ENCODE measurements around the gene FBLN1.
"Not testable (repeated sequence)": the region's sequence is repeated elsewhere in the genome, so short reads cannot be mapped to it uniquely, and the experiment has no call there.

The FBLN1 gene

GRCh38 chr22:45585946-45586540 lies 83.4 kb downstream of the FBLN1 start:
- no peak for DNase-seq

GRCh38 chr22:45586651-45587405 lies 84.1 kb downstream of the FBLN1 start:
- no peak for DNase-seq

DNA sequence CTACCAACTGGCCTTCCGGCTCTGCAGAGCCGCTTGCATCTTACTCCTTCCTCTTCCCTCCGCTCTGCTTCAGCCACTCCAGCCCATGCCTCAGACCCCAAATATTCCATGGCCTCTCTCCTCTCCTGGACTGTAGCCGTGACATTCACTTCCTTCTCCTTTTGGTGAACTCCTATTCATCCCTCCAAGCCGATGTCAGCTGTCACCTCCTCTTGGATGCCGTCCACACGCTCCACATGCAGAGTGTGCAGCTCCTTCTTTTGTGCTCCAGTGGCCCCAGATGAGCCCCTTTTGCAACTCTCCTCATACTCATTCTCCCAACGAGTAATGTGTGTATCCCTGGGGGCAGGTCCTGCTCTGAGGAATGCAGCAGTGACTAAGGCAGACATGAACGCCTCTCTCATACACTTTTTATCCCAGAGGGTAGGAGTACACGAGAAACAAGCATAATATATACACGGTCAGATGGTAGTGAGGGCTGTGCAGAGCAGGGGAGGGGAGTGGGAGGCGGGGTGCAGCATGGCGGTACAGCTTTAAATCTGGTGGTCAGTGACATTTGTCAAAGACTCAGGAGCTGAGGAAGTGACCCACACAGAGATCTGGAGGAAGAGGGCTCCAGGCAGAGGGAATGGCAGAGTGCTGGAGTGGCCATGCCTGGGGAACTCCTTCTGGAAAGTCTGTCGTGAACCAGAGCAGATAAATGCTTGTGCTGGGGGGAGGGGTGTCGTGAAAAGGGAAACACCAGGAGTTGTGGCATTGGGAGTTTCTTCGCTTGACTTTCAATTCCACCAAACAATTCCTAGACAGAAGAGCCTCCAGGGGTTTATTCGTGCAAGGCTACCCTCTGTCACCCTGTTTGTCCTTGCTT lies 85.2 kb downstream of the FBLN1 start:
- no peak for DNase-seq

GRCh38 chr22:45589556-45589955 lies 86.9 kb downstream of the FBLN1 start:
- DNase-seq = no peak

DNA sequence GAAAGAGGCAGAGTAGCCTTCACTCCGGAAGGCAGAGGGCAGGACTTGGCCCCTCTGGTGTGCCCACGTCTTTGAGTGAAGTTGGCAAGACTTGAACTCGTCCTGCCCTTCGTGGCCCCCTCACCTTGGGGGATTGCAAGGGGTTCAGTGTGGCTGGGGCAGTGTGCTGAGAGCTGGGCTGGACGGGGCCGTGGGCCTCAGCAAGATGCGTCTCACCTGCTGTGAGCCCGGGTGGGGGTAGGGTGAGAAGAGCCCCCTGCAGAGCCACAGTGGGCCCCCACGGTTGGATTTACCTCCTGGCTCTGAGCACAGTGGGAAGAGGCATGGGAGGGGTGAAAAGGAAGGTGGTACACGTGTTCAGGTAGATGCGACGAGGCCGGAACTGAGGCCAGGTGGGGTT lies 87.6 kb downstream of the FBLN1 start:
- DNase-seq = no peak

DNA sequence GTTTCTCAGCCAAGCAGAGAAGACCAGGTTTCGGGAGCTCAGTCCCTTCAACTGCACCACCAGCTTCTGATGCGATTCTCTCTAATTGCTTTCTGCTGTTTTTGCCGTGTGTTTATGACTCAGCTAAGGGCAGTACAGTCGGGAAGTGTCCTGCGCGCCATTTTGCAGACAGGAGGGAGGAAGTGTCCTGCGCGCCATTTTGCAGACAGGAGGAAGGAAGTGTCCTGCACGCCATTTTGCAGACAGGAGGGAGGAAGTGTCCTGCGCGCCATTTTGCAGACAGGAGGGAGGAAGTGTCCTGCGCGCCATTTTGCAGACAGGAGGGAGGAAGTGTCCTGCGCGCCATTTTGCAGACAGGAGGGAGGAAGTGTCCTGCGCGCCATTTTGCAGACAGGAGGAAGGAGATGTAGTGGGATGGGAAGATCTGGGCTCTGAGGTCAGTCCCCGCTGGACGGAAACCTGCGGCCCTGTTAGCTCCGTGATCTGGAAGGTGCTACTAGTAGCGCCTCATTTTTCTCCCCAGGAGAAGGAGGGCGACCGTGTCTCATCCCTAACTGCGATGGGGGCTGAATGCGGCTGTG lies 89.0 kb downstream of the FBLN1 start:
- DNase-seq = not testable (repeated sequence)

DNA sequence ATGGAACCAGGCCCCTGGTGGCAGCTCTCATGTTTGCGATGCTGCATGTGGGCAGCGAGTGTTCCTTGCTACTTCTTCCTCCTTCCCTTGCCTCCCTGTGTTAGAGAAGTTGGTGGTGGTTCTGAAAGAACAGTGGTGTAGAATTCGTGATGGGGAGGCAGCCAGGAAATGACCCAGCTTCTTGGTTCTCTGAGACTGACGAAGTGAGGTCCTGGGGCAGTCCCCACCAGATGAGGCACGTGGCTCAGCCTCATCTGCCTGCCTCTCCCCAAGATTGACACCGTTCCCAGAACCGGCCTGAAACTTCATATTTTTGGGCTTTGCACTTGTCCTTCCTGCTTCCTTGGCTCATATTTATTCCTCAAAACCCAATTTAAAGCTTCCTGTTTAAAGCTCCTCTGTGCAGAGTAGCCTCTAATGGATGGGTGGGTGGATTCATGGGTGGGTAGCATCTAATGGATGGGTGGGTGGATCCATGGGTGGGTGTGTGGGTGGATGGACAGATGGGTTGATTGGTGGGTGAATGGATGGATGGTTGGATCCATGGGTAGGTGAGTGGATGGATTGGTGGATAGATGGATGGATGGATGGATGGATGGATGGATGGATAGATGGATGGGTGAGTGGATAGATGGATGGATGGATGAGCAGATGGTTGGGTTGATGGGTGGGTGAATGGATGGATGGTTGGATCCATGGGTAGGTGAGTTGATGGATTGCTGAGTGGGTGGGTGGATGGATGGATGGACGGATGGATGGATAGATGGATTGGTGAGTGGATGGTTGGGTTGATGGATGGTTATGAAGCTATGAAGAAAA lies 91.6 kb downstream of the FBLN1 start:
- no peak for DNase-seq

DNA sequence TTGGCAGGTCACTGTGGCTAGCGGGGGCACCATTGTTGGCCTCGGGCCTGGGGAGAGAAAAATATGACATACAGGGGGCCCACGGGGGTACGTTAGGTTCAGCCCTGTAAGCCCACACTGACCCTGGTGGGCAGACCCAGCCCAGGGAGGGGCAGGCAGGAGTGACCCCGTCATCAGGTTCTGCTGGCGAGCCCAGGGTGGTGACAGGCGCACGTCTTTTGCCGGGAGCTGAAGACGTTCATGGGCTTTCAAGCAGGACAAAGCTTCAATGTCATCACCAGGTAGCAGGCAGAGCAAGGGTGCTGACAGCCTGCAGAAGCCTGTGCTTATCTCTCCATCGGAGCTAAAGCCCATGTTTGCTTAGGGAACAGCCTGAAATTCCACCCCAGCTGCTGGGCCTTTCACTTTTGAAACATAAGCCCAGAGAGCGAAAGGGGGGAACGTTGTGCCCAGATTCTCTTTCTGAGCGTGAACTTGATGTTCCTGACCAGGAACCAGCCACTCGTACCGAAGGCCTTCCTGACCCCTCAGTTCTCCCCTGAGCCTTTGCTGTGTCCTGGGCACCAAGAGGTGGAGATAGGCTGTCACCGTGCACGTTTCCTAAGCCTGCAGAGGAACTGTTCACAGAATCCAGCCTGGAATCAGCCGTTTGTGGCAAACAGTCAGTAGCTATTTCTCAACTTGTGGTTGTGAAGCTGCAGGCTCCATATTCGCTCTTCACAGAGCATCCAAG lies 94.9 kb downstream of the FBLN1 start:
- DNase-seq = no peak

- no peak for DNase-seq
Measured at GRCh38 chr22:45598596-45599217, 96.0 kb downstream of the FBLN1 start.

DNA sequence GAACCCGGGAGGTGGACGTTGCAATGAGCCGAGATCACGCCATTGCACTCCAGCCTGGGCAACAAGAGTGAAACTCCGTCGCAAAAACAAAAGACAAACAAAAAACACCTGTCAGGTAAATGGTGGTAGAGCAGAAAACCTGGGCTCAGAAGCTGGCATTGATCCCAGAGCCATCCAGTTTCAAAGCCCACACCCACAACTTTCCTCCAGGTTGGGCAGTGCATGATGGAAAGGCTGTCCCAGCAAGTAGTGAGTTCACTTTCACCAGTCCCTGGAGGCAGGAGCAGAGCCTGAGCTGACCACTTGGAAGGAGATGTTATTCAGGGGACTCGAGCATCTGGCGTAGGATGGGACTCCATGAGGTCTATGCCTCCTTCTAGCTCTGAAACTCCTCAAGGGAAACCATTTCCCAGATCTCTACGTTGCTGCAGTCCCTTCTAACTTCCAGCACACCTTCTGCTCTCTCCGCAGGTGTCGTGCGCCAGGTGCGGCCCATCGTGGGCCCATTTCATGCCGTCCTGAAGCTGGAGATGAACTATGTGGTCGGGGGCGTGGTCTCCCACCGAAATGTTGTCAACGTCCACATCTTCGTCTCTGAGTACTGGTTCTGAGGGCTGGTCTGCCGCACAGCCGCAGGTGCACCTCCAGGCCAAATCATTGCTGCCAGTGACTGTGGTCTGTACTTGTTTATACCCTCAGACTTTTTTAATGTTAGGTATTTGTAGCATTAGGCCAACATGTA lies 97.3 kb downstream of the FBLN1 start:
- no peak for DNase-seq

DNA sequence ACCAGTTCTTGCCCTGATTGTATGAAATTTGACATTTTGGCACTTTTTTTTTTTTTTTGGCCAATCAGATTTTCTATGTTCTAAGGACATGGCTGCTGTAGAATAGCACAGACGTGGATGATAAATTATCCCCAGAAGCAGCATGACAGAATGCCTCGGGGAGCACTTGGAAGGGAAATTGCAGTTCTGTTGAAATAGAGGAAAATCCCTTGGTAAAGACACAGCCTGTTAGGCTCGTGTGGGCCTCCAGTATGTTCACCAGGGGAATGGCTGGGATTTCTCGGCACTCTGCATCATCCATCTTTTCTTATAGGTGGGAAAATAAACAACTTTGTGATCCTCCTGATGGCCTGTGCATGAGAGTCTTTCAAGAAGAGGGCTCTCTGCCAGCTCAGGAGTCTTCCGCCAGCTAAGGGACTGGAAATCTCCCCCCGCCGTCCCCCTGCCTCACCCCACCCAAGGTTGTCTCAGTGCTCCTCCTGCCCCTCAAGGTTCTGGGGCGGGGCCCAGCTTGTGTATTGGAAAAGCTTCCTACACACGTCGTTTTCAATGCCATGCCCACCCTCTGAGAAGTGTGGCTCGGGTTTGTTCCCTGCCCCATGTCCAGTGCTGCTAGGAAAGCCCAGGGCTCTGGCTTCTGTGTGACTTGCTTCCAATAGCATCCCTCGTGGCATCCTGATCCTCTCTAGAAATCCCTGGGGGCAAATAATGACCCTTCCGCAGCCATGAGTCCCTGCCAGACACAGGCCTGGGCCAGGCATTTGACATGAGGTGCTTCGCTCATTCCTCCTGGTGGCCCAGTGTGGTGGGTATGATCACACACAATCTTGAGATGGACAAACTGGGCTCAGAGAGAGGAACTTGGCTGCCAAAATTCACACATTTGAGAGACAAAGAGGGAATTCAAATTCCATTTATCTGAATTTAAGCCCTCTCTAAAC lies 98.4 kb downstream of the FBLN1 start:
- no peak for DNase-seq

DNA sequence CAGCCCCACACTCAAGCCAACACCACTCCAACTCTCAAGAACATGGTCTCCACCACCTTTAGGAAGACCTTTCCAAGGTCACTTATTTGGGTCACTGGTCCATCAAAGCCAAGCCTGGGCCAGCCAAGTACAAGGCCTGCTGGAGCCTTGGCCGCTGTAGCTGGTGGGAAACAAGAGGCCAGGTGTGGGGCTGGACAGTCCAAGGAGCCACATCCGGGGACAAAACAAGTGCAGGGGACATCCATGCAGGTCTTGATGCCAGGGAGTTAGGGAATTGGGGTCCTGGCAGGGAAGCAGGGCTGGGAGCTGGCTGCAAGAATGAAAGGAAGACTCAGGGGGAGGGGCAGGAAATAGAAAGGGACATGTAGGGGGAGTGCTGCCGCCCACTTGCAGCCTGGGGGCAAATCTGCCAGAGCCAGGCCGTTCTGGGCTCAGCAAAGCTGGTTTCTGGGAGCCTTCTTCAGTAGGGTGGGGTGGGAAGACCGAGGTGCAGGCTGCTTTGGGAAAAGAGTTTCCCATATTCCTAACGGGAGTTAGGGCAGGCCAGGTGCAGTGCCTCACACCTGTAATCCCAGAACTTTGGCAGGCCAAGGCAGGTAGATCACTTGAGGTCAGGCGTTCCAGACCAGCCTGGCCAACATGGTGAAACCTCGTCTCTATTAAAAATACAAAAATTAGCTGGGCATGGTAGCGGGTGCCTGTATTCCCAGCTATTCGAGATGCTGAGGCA lies 99.5 kb downstream of the FBLN1 start:
- no peak for DNase-seq

- no peak for DNase-seq
Measured at GRCh38 chr22:45602824-45603595, 100.3 kb downstream of the FBLN1 start.

DNA sequence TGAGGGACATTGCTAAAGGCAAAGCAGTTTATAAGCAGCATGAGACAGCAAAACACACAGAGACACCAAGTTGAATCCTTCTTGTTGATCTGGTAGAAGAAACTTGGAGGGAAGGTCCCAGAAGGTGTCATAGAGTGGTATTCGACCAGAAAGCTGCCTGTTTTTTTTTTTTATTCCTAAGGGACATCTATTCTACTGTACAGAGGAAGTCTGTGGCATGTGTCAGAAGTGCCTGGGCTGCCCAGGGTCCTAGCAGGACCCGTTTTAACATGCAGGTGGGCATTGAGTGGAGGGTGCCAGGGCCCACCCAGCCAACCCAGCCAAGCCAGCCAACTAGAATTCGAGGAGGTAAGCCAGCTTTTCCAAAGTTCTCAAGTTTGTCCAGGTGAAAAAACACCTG lies 100.9 kb downstream of the FBLN1 start:
- DNase-seq = no peak

DNA sequence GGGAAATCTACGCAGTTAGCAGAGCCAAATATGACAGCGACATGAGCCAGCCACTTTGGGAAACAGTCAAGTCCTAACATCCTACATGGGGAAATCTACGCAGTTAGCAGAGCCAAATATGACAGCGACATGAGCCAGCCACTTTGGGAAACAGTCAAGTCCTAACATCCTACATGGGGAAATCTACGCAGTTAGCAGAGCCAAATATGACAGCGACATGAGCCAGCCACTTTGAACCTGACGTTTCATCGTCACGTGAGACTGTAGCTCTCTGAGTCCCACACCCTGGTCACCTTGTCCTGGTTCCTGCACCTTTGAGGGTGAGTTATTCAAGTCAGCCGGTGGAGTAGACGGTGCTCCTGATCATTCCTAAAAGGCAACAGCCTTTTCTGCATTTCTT lies 105.4 kb downstream of the FBLN1 start:
- not testable (repeated sequence) for DNase-seq

DNA sequence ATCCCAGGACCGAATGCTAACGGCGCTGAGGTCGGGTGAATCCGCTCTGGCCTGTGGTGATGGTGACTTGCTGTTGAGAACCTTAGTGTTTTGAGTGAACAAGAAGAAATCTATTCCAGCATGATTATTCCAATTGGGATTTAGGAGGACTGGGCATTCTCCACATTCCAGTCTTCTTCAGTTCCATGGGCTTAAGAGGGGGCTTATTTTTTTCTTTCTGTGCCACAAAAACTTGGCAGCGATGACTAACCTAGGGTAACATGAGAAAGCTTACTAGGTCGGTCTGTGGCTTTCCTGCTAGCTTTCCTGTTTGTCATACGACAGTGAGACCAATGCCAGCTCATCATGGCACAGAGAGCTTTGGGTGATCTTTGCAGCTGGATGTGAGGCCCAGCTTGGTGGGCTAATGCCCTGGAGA lies 106.1 kb downstream of the FBLN1 start:
- no peak for DNase-seq

GRCh38 chr22:45612451-45612901 lies 109.8 kb downstream of the FBLN1 start:
- no peak for DNase-seq

GRCh38 chr22:45612940-45613339 lies 110.3 kb downstream of the FBLN1 start:
- DNase-seq = no peak
